Ishikawa (cell line): Measurements from ENCODE around the gene MIER2.

Experiments used
- CREB1 ChIP-seq: IDR thresholded peaks from 2 replicates; pipeline ENCODE4 v1.6.1; 2012; ENCODE audit warnings: low read depth
- EGR1 ChIP-seq: IDR thresholded peaks from 2 replicates; pipeline ENCODE4 v1.6.1; 2012
- TF ChIP-seq, protein P1 (sequence below): IDR thresholded peaks from 2 replicates; pipeline ENCODE4 v1.6.1; 2012
- TF ChIP-seq, protein P2 (sequence below): IDR thresholded peaks from 2 replicates; pipeline ENCODE4 v1.6.1; 2012

DNA sequence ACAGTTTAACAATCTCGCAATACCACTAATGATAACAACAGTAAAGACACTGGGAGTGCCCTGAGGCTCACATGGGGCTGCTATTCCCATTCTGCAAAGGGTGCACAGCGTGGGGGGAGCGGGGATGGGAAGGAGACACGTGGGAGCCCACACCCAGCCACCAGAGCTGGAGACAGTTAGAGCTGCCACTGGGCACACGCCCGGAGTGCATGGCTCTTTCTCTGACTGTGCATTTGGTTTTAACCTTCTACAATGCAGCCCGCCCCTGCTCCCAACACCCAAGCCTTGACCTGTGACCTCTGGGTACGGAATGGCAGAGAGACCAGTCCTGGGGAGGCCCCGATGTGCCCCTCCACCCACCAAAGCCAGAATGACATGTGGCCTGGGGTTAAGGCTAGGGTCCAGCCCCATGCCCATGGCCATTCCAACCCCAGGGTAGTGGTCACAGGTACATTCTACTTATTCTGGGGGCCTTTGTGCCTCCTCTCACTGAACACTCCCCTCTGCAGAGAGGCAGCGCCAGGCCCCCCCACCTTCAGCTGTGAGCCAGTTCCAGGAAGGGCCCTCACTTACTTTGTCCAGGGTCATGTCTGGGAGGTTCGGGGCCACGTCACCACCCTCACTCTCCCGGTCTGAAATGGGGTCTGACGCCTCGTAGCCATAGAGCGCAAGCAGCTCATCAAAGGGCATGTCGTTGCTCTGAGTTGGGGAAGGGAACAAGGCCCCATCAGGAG, 17.1 kb downstream of the MIER2 start:
- TF ChIP-seq, protein P1, sequence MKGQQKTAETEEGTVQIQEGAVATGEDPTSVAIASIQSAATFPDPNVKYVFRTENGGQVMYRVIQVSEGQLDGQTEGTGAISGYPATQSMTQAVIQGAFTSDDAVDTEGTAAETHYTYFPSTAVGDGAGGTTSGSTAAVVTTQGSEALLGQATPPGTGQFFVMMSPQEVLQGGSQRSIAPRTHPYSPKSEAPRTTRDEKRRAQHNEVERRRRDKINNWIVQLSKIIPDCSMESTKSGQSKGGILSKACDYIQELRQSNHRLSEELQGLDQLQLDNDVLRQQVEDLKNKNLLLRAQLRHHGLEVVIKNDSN = no peak
- TF ChIP-seq CREB1 = no peak
- TF ChIP-seq EGR1 = no peak
- TF ChIP-seq, protein P2, sequence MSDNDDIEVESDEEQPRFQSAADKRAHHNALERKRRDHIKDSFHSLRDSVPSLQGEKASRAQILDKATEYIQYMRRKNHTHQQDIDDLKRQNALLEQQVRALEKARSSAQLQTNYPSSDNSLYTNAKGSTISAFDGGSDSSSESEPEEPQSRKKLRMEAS = no peak
